Measurements from ENCODE around the gene ATE1. TPM values are rescaled to one million over a fixed set of nuclear protein-coding genes. Genes with fewer than 3 reads are reported as not detected.

The ATE1 gene
- total RNA-seq, 1 donor from 2014 or later = 26.0 TPM

DNA sequence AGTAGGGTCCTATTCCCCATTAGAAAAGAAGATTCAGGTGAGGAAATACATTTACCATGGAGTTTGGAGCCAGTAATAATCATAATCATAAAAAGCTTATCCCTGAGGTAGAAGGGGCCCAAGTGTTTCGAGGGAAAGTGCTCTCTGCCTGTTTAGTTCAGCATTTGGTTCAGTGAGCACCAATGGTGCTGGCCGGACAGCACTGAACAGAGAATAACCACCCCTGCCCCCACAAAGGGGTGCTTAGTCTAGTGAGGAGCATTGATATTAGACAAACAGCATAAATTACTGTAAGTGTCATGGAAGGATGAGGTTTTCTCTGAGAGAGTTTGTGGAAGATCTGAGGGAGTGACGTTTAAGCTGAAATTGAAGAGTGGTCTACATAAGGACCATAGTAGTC is 21.6 kb upstream of the ATE1 start:
- no peaks in the 10 kb centered on the region for H3K27me3 ChIP-seq (ENCODE audit: low read depth)
- no peaks in the 10 kb centered on the region for H3K4me1 ChIP-seq
- H3K9me3 ChIP-seq = no peaks in the 10 kb centered on the region
- H3K4me3 ChIP-seq = no peak overlapping the region
- intact Hi-C loops (cut with DNase I) = no loop called here
- DNase-seq (no peak), ATAC-seq (no peak)
- H3K27ac ChIP-seq = no peak overlapping the region
- TF ChIP-seq, protein P1, sequence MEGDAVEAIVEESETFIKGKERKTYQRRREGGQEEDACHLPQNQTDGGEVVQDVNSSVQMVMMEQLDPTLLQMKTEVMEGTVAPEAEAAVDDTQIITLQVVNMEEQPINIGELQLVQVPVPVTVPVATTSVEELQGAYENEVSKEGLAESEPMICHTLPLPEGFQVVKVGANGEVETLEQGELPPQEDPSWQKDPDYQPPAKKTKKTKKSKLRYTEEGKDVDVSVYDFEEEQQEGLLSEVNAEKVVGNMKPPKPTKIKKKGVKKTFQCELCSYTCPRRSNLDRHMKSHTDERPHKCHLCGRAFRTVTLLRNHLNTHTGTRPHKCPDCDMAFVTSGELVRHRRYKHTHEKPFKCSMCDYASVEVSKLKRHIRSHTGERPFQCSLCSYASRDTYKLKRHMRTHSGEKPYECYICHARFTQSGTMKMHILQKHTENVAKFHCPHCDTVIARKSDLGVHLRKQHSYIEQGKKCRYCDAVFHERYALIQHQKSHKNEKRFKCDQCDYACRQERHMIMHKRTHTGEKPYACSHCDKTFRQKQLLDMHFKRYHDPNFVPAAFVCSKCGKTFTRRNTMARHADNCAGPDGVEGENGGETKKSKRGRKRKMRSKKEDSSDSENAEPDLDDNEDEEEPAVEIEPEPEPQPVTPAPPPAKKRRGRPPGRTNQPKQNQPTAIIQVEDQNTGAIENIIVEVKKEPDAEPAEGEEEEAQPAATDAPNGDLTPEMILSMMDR (IDR thresholded peaks at IDR 0.05) = no peak
- peaks cover 4% of the 10 kb centered on the region for H3K36me3 ChIP-seq

DNA sequence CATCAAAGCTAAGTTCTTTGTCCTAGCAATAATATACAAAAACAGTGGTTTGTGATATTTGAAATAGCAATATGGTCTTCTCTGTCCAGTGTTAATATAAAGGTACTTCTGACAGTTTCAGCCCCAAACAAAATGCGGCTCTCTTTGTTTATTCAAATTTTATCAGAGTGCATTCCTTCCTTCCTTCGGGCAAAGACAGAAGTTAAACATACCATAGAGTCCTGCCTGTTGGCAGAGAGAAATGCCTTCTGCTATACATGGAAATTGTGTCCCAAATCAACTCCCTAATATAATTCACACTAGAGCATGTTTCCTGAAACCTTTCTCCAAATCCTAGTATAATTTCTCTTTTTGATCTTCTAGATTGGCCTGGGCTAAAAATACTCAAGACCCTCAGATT is 21.2 kb upstream of the ATE1 start:
- DNase-seq (no peak), ATAC-seq (peak in 1 of 2 donors; percentile 31)
- Histone ChIP-seq H3K27me3 (ENCODE audit: low read depth) (no peaks in the 10 kb centered on the region), H3K27ac (no peak overlapping the region), H3K9me3 (no peaks in the 10 kb centered on the region), H3K4me3 (no peak overlapping the region), H3K36me3 (peaks cover under 1% of the 10 kb centered on the region), H3K4me1 (no peaks in the 10 kb centered on the region)
- intact Hi-C loops (cut with DNase I) = no loop called here
- TF ChIP-seq, protein P1 (IDR thresholded peaks at IDR 0.05) = no peak

DNA sequence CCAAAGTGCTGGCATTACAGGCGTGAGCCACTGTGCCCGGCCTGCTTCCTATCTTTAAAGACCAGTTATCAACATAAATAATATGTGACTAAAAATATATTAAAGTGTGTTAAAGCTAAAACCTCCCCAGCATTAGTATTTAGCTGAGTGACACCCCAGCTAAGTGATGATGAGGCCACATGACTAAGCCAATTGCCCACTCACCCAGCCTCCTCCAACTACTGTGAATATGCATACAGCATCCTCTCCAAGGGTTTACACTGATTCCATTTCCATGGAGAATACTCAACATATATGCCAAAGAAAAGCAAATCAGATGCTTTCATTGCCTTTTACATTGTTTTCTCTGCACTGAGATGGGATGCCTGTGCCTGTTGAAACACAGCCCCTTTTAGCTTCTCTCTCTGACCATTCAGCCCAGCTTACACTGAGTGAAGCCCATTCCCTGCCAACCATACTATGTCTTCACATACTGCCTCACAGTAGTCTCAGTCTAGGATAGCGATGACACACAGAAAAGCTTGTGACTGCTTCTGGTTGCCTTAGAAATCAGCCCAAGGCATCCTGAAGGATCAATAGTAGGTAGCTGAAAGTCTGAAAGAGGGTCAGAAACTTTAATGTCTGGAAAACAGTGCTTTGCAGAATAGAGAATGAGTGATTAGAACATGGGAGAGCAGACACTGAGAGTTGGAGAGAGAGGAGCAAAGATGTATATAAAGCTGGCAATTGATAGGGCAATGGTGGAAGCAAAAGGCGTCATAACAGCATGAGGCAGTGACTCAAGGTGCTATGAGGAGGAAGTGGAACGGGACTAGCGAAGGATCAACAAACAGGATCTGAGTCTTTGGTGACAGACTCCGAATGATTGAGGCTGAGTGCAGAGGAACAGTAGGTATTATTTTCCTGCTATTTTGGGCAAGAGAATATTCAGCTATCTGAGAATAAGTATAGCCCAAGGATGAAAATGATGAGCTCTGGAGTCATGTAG is 19.8 kb upstream of the ATE1 start:
- TF ChIP-seq, protein P1 (IDR thresholded peaks at IDR 0.05) = no peak
- H3K4me3 ChIP-seq = no peak overlapping the region
- H3K27ac ChIP-seq = no peak overlapping the region
- H3K36me3 ChIP-seq = no peaks in the 10 kb centered on the region
- no peak for ATAC-seq
- H3K4me1 ChIP-seq = no peaks in the 10 kb centered on the region
- no peak for DNase-seq
- intact Hi-C loops (cut with DNase I) = no loop called here
- H3K27me3 ChIP-seq (ENCODE audit: low read depth) = no peaks in the 10 kb centered on the region
- no peaks in the 10 kb centered on the region for H3K9me3 ChIP-seq

DNA sequence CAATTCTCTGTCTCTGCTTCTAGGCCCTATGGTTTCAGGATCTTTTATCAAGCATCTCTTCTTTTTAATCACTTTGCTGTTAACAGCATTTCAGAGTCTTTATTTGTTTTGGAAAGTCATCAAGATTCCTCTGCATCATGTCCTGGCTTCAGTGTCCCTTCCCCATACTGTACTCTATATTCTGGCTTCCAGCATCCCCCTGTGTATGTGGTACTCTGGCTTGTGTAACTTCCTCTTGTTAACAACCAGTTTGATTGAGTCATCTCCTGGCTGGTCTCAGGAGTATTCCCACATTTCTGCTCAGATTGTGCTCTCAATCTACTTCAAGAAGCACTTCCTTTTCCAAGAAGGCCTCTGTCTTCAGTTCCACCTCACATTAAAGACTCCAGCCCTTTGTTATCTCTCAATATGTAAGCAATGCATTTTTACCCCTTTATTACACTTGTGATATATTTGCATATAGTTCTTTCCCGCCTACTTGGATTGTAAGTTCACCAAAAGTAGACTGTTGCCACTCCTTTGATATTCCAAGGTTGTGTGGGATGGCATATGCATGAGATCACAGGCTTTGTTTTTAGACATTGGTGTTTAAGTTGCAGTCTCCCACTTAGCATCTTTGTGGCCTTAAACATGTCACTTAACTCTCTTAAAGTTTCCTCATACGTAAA is 15.1 kb upstream of the ATE1 start:
- DNase-seq (no peak), ATAC-seq (peak; percentile 75 to 77)
- Histone ChIP-seq H3K27me3 (ENCODE audit: low read depth) (no peaks in the 10 kb centered on the region), H3K9me3 (no peaks in the 10 kb centered on the region), H3K4me1 (no peaks in the 10 kb centered on the region), H3K36me3 (no peaks in the 10 kb centered on the region), H3K4me3 (no peak overlapping the region), H3K27ac (no peak overlapping the region)
- intact Hi-C loops (cut with DNase I) = no loop called here
- TF ChIP-seq, protein P1 (IDR thresholded peaks at IDR 0.05) = no peak

DNA sequence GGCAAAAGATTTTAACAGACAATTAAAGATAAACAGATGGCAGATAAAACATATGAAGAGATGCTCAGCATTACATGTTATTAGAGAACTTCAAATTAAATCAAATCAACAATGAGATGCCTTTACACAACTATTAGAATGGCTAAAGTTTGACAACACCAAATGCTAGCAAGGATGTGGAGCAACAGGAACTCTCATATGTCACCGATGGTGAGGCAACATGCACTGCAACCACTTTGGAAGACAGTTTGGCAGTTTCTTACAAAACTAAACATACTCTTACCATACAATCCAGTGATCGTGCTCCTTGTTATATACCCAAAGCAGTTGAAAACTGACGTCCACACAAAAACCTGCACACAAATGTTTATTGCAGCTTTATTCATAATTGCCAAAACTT is 13.7 kb upstream of the ATE1 start:
- Histone ChIP-seq H3K27ac (no peak overlapping the region), H3K9me3 (no peaks in the 10 kb centered on the region), H3K27me3 (ENCODE audit: low read depth) (no peaks in the 10 kb centered on the region), H3K4me3 (no peak overlapping the region), H3K4me1 (no peaks in the 10 kb centered on the region), H3K36me3 (no peaks in the 10 kb centered on the region)
- TF ChIP-seq, protein P1 (IDR thresholded peaks at IDR 0.05) = no peak
- intact Hi-C loops (cut with DNase I) = no loop called here
- ATAC-seq (no peak), DNase-seq (no peak)

Measured in lower lobe of right lung (tissue), 2 donors.